SH-SY5Y (cell line): ENCODE results near the gene MEI4.

Experiments used
- GATA2 ChIP-seq: IDR thresholded peaks from 2 replicates; pipeline ENCODE4 v1.6.1; 2011; ENCODE audit warnings: mild to moderate bottlenecking, low read depth, low read length
- GATA3 ChIP-seq: IDR thresholded peaks from 2 replicates; pipeline ENCODE4 v1.6.1; 2011; ENCODE audit warnings: low read depth, mild to moderate bottlenecking, low read length, moderate library complexity

DNA sequence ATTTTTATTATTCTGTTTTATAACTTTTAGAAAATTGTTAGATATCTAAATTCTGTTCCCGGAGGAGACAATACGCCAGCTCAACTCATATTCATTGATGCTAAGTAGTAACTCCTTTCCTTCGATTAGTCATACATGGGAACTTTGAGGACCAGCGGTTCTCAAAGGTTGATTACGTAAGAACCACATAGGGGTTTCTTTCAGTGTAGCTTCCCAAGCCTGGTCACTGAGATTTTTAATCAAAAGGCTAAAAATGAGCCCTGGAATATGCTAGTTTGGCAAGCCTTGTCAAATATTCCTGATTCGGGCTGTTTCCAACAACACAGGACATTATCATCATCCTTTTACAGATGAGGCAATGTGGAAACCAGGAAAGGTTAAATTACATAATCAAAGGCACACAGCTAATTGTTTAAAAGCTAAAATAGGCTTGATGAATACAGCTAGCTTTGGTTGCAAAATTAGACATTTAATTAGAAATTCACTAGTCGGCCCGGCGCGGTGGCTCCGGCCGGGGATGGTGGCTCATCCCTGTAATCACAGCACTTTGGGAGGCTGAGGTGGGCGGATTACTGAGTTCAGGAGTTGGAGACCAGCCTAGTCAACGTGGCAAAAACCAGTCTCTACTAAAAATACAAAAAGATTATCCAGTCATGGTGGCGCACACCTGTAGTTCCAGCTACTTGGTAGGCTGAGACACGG is 14.6 kb upstream of the MEI4 start:
- TF ChIP-seq GATA3 (no peak), GATA2 (no peak)
